Keratinocyte (primary cell): ENCODE results near the gene LRP3. TPM values are rescaled to one million over a fixed set of nuclear protein-coding genes. Genes with fewer than 3 reads are reported as not detected.

ENCODE experiments used
- DNase-seq: peaks from one replicate; pipeline ENCODE4 v3.0.0-alpha.2; 2011; ENCODE audit warnings: low read depth, missing footprints, low spot score
- FAIRE-seq: peaks from 2 replicates; lab custom pipeline; 2011; peaks lifted over from hg19 to GRCh38; lab: Jason Lieb, UNC
- H2AFZ ChIP-seq: 2 replicates; pipeline ENCODE4 v1.6.0; 2012; ENCODE audit warnings: low read length, control low read depth, inconsistent platforms; ENCODE audit not compliant: control insufficient read depth
- H3K27ac ChIP-seq: 2 replicates; pipeline ENCODE4 v1.5.1; 2011; ENCODE audit warnings: low read length; ENCODE audit not compliant: control insufficient read depth, insufficient read depth
- H3K27me3 ChIP-seq: 3 replicates; pipeline ENCODE4 v1.6.0; 2011; ENCODE audit warnings: low read length; ENCODE audit not compliant: control insufficient read depth, insufficient read depth; ENCODE audit errors: extremely low read depth
- H3K36me3 ChIP-seq, 2 experiments: 2 replicates in 1 of 2; 3 replicates in 1 of 2; pipeline ENCODE4 v1.5.1; 2011; ENCODE audit warnings: low read length in 2 of 2, mild to moderate bottlenecking in 1 of 2; ENCODE audit not compliant: control insufficient read depth in 2 of 2, insufficient read depth in 2 of 2; ENCODE audit errors: extremely low read depth in 1 of 2
- H3K4me1 ChIP-seq: 3 replicates; pipeline ENCODE4 v1.5.1; 2011; ENCODE audit warnings: low read length; ENCODE audit not compliant: control insufficient read depth, insufficient read depth; ENCODE audit errors: extremely low read depth
- H3K4me2 ChIP-seq: 3 replicates; pipeline ENCODE4 v1.6.0; 2011; ENCODE audit warnings: low read depth, low read length; ENCODE audit not compliant: control insufficient read depth, insufficient read depth; ENCODE audit errors: extremely low read depth
- H3K4me3 ChIP-seq, 3 experiments: fragments of 200-600 bp in 1 of 3; sonication (generic) in 1 of 3; 2 replicates in 2 of 3; 3 replicates in 1 of 3; pipeline ENCODE4 v1.5.1; 2011 to 2016; ENCODE audit warnings: low read length in 3 of 3, mild to moderate bottlenecking in 3 of 3, control low read depth in 2 of 3, inconsistent platforms in 1 of 3, low read depth in 1 of 3, mixed read lengths in 1 of 3, mixed run types in 1 of 3, moderate library complexity in 1 of 3; ENCODE audit not compliant: control insufficient read depth in 2 of 3, insufficient read depth in 2 of 3; ENCODE audit errors: extremely low read depth in 1 of 3
- H3K79me2 ChIP-seq: 2 replicates; pipeline ENCODE4 v1.6.0; 2012; ENCODE audit warnings: low read length; ENCODE audit not compliant: control insufficient read depth, insufficient read depth
- H3K9ac ChIP-seq: 3 replicates; pipeline ENCODE4 v1.6.0; 2011; ENCODE audit warnings: low read length; ENCODE audit not compliant: control insufficient read depth, insufficient read depth; ENCODE audit errors: extremely low read depth
- H3K9me1 ChIP-seq: 3 replicates; pipeline ENCODE4 v1.6.0; 2011; ENCODE audit warnings: low read length; ENCODE audit not compliant: control insufficient read depth, insufficient read depth; ENCODE audit errors: extremely low read depth
- H3K9me3 ChIP-seq: 2 replicates; pipeline ENCODE4 v1.5.1; 2012; ENCODE audit warnings: low read depth, low read length; ENCODE audit not compliant: control insufficient read depth
- H4K20me1 ChIP-seq: 3 replicates; pipeline ENCODE4 v1.6.0; 2011; ENCODE audit warnings: low read length; ENCODE audit not compliant: control insufficient read depth, insufficient read depth; ENCODE audit errors: extremely low read depth
- CTCF ChIP-seq, 3 experiments: IDR thresholded peaks in 1 of 3; conservative IDR thresholded peaks in 1 of 3; optimal IDR thresholded peaks in 1 of 3; 2 replicates in 2 of 3; 3 replicates in 1 of 3; pipeline versions ENCODE3 to v1.5.1; 2011; ENCODE audit warnings: low read length in 3 of 3, mild to moderate bottlenecking in 3 of 3, moderate library complexity in 2 of 3, control low read depth in 1 of 3, inconsistent platforms in 1 of 3; ENCODE audit not compliant: insufficient read depth in 2 of 3; ENCODE audit errors: extremely low read depth in 1 of 3
- EZH2 ChIP-seq: IDR thresholded peaks from one replicate; pipeline ENCODE4 v1.6.1; 2012; ENCODE audit warnings: inconsistent platforms, mild to moderate bottlenecking, low read length, moderate library complexity
- dilution Hi-C: fragments of 300-500 bp; cut with MboI; formaldehyde crosslinking; loops from one replicate; pipeline ENCODE4 v1.7.0; 2020; ENCODE audit warnings: low sequenced_read_pairs; ENCODE audit not compliant: extremely low pct_ligation_motif_present
- polyA plus RNA-seq, 5 experiments: library from polyadenylated mRNA; depleted of rRNA in 3 of 5; stranded (reverse) in 3 of 5; stranded (forward) in 1 of 5; unstranded in 1 of 5; fragments of >200 nt; gene quantifications; 1 replicate in 1 of 5; 2 replicates in 3 of 5; 3 replicates in 1 of 5; pipeline versions ENCODE4 v1.2.1 to v1.2.3, GENCODE V29; 2011 to 2012; ENCODE audit warnings: missing spikeins in 2 of 5, low read depth in 1 of 5, low replicate concordance in 1 of 5

Gene LRP3
- polyA plus RNA-seq, 1 donor (not counting 4 experiments of a cell fraction or from before 2014, with no cell fraction given), result 5.0 TPM

GRCh38 chr19:33217881-33218280 is 23.8 kb downstream of the LRP3 start:
- H3K36me3 ChIP-seq, result no peaks in the 10 kb centered on the region
- no peaks in the 10 kb centered on the region for H3K9me3 ChIP-seq
- H3K79me2 ChIP-seq, result no peaks in the 10 kb centered on the region
- H3K4me3 ChIP-seq, result no peak overlapping the region
- TF ChIP-seq EZH2 (no peak), CTCF (optimal IDR thresholded peaks at IDR 0.05 in 1 of 3, IDR thresholded peaks at IDR 0.05 in 1 of 3, conservative IDR thresholded peaks at IDR 0.05 in 1 of 3; ENCODE audit: extremely low read depth in 1 of 3, insufficient read depth in 2 of 3, low read length in 3 of 3) (no peak)
- no peak overlapping the region for H2AFZ ChIP-seq
- H3K4me1 ChIP-seq, result no peaks in the 10 kb centered on the region
- H3K9ac ChIP-seq, result no peak overlapping the region
- DNase-seq (no peak), FAIRE-seq (no peak)
- no peak overlapping the region for H3K27ac ChIP-seq
- no peaks in the 10 kb centered on the region for H4K20me1 ChIP-seq
- peaks cover 8% of the 10 kb centered on the region for H3K27me3 ChIP-seq
- H3K9me1 ChIP-seq, result no peaks in the 10 kb centered on the region
- no peak overlapping the region for H3K4me2 ChIP-seq
- dilution Hi-C loops, result no loop called here

- dilution Hi-C loops, result no loop called here
- FAIRE-seq, result no peak
Measured at GRCh38 chr19:33219261-33219815, 25.2 kb downstream of the LRP3 start.

More at GRCh38 chr19:33219261-33219815, 25.2 kb downstream of the LRP3 start:
- Histone ChIP-seq H3K27ac (no peak overlapping the region), H3K36me3 (no peaks in the 10 kb centered on the region), H4K20me1 (no peaks in the 10 kb centered on the region), H3K79me2 (no peaks in the 10 kb centered on the region), H3K4me2 (no peak overlapping the region), H3K4me1 (no peaks in the 10 kb centered on the region), H2AFZ (no peak overlapping the region), H3K9me3 (no peaks in the 10 kb centered on the region), H3K4me3 (no peak overlapping the region), H3K9me1 (no peaks in the 10 kb centered on the region), H3K27me3 (peaks cover 15% of the 10 kb centered on the region), H3K9ac (no peak overlapping the region)
- DNase-seq, result no peak
- TF ChIP-seq CTCF (optimal IDR thresholded peaks at IDR 0.05 in 1 of 3, IDR thresholded peaks at IDR 0.05 in 1 of 3, conservative IDR thresholded peaks at IDR 0.05 in 1 of 3; ENCODE audit: extremely low read depth in 1 of 3, insufficient read depth in 2 of 3, low read length in 3 of 3), result peak in 1 of 3 experiments; percentile 54
- TF ChIP-seq EZH2, result no peak
